CD4-positive, alpha-beta T cell (primary cell): ENCODE data around the gene GNRH2. TPM values are rescaled to one million over a fixed set of nuclear protein-coding genes. Genes with fewer than 3 reads are reported as not detected.

Source experiments
- ATAC-seq: fragments of 200-7000 bp; cut with Tn5 transposase; one replicate; pipeline ENCODE4 v1.10.0; 2022; ENCODE audit warnings: mild to moderate bottlenecking; ENCODE audit not compliant: poor library complexity
- CTCF ChIA-PET: fragments of 350-600 bp; sonication (Branson Sonifier 250); formaldehyde crosslinking; loops from one replicate; lab custom pipeline; 2021; ENCODE audit warnings: antibody characterized with exemption, inconsistent platforms; lab: Charles Lee
- POLR2A ChIA-PET: fragments of 350-600 bp; sonication (Branson Sonifier 250); formaldehyde crosslinking; loops from one replicate; lab custom pipeline; 2021; ENCODE audit warnings: antibody characterized with exemption, inconsistent platforms; lab: Charles Lee
- DNase-seq, 14 experiments: peaks; one replicate each; pipeline ENCODE4 v3.0.0-alpha.2; 2013 to 2020; ENCODE audit warnings: mixed read lengths in 2 of 14
- H3K27ac ChIP-seq, 2 donors: one replicate each; pipeline versions ENCODE4 v1.5.1 to v1.7.0; 2013; ENCODE audit warnings: low read length in 2 of 2, low read depth in 1 of 2, mild to moderate bottlenecking in 1 of 2
- H3K27me3 ChIP-seq, 2 experiments: 1 replicate in 1 of 2; 2 replicates in 1 of 2; pipeline versions ENCODE4 v1.6.1 to v1.7.0; 2013; ENCODE audit warnings: low read length in 2 of 2, control low read depth in 1 of 2, mild to moderate bottlenecking in 1 of 2, moderate library complexity in 1 of 2; ENCODE audit not compliant: insufficient read depth in 2 of 2, control insufficient read depth in 1 of 2
- H3K36me3 ChIP-seq: one replicate; pipeline ENCODE4 v1.6.1; 2013; ENCODE audit warnings: low read length, control low read depth; ENCODE audit not compliant: insufficient read depth
- H3K4me1 ChIP-seq: one replicate; pipeline ENCODE4 v1.6.1; 2013; ENCODE audit warnings: low read length, control low read depth; ENCODE audit not compliant: insufficient read depth
- H3K4me3 ChIP-seq: one replicate; pipeline ENCODE4 v1.5.1; 2013; ENCODE audit warnings: mild to moderate bottlenecking, low read length, moderate library complexity
- H3K9me3 ChIP-seq, 2 experiments: 1 replicate in 1 of 2; 2 replicates in 1 of 2; pipeline versions ENCODE4 v1.6.1 to v1.7.0; 2013; ENCODE audit warnings: low read length in 2 of 2, mild to moderate bottlenecking in 2 of 2, control low read depth in 1 of 2, moderate library complexity in 1 of 2; ENCODE audit not compliant: control insufficient read depth in 1 of 2, insufficient read depth in 1 of 2
- H3K27ac Mint-ChIP-seq: one replicate; pipeline ENCODE4 v1.8.0; 2020; ENCODE audit warnings: mixed read lengths
- H3K27me3 Mint-ChIP-seq: one replicate; pipeline ENCODE4 v1.8.0; 2021; ENCODE audit warnings: mixed read lengths
- H3K36me3 Mint-ChIP-seq: one replicate; pipeline ENCODE4 v1.8.0; 2021; ENCODE audit warnings: low read depth, mixed read lengths
- H3K4me1 Mint-ChIP-seq: one replicate; pipeline ENCODE4 v1.8.0; 2021; ENCODE audit warnings: low read depth, mixed read lengths
- H3K4me3 Mint-ChIP-seq: one replicate; pipeline ENCODE4 v1.8.0; 2020; ENCODE audit warnings: mild to moderate bottlenecking, mixed read lengths
- H3K9me3 Mint-ChIP-seq: one replicate; pipeline ENCODE4 v1.8.0; 2020; ENCODE audit warnings: mixed read lengths
- intact Hi-C, 2 experiments: fragments of 100-400 bp; cut with DNase I in 1 of 2; cut with micrococcal nuclease in 1 of 2; formaldehyde crosslinking; loops; one replicate each; pipeline versions ENCODE4 v1.15.1 to v1.9.0; 2023 to 2025; cut with DNase I, micrococcal nuclease
- total RNA-seq, 174 experiments: library from RNA in 2 of 174; stranded (reverse) in 2 of 174; gene quantifications; one replicate each; pipeline ENCODE4 v1.2.3 and lab custom pipeline; 2021 to 2026
- TF ChIP-seq, protein P1 (sequence below): fragments of 200-600 bp; IDR thresholded peaks from one replicate; pipeline ENCODE4 v1.8.0; 2022; ENCODE audit warnings: antibody characterized with exemption, mild to moderate bottlenecking

GNRH2 gene
- total RNA-seq, 2 experiments from 2014 or later = not detected

DNA sequence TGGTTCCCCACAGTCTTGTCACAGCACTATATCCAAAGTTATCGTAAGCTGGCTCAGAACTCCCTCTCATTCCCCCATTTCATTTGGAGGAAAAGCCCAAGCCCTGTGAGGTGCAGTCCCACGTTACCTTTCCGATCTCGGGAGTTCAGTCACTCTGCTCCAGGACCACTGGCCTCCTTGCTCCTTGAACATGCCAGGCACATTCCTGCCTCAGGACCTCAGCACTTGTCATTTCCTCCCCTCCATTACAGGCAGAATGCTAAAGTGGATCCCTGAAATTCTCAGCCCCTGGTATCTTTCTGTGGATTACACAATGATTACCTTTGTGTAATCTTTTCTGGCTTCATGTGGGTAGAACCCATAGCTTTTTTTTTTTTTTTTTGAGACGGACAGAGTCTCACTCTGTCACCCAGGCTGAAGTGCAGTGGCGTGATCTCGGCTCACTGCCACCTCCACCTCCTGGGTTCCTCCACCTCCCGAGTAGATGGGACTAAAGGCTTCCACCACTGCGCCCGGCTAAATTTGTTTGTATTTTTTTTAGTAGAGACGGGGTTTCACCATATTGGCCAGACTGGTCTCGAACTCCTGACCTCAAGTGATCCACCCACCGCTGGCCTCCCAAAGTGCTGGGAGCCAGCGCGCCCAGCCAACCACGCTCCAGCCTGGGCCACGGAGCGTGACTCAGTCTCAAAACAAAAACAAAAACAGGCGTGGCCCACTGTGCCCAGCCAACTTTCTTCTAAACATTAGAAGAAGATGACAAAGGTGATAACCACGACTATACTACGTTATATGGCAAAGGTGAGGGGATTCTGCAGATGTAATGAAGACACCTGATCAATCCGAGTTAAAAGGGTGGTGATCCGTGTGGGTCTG, 24.0 kb downstream of the GNRH2 start:
- no peak for DNase-seq
- H3K4me1 ChIP-seq = peaks cover 18% of the 10 kb centered on the region
- H3K4me3 ChIP-seq = no peak overlapping the region
- H3K27ac ChIP-seq = no peak overlapping the region
- no peaks in the 10 kb centered on the region for H3K27me3 ChIP-seq
- intact Hi-C loops = loop anchor here in 1 of 2 experiments (2.0 to 5.0 kb wide), 2 partner anchors 25 to 250 kb away; no protein-coding TSS in a partner anchor
- Mint-ChIP-seq H3K4me1 (peaks cover 30% of the 10 kb centered on the region), H3K4me3 (no peak overlapping the region), H3K36me3 (peaks cover 6% of the 10 kb centered on the region), H3K27me3 (no peaks in the 10 kb centered on the region), H3K27ac (no peak overlapping the region), H3K9me3 (no peaks in the 10 kb centered on the region)
- TF ChIP-seq, protein P1, sequence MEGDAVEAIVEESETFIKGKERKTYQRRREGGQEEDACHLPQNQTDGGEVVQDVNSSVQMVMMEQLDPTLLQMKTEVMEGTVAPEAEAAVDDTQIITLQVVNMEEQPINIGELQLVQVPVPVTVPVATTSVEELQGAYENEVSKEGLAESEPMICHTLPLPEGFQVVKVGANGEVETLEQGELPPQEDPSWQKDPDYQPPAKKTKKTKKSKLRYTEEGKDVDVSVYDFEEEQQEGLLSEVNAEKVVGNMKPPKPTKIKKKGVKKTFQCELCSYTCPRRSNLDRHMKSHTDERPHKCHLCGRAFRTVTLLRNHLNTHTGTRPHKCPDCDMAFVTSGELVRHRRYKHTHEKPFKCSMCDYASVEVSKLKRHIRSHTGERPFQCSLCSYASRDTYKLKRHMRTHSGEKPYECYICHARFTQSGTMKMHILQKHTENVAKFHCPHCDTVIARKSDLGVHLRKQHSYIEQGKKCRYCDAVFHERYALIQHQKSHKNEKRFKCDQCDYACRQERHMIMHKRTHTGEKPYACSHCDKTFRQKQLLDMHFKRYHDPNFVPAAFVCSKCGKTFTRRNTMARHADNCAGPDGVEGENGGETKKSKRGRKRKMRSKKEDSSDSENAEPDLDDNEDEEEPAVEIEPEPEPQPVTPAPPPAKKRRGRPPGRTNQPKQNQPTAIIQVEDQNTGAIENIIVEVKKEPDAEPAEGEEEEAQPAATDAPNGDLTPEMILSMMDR = no peak
- ChIA-PET POLR2A (no interaction called here), CTCF (interaction anchor here (2.9 kb wide), 1 partner anchor 14 kb away, joined by 9 read pairs; no protein-coding TSS in a partner anchor)
- no peak for ATAC-seq
- H3K36me3 ChIP-seq = no peaks in the 10 kb centered on the region
- H3K9me3 ChIP-seq = peaks cover 0 to 2% of the 10 kb centered on the region in 2 experiments

DNA sequence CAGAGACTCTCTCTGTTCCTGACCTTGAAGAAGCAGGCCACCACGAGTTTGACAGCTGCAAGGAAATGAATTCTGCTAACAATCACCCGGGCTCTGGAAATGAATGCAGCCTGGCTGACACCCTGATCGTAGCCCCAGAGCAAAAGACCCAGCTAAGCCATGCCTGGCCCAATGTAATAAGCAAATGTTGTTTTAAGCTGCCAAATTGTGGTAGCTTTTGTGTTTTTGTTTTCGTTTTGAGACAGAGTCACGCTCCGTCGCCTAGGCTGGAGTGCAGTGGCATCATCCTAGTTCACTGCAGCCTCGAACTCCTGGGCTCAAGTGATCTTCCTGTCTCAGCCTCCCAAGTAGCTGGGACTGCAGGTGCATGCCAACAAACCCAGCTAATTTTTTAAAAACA, 24.7 kb downstream of the GNRH2 start:
- Mint-ChIP-seq H3K4me3 (no peak overlapping the region), H3K4me1 (peaks cover 34% of the 10 kb centered on the region), H3K9me3 (no peaks in the 10 kb centered on the region), H3K27me3 (no peaks in the 10 kb centered on the region), H3K27ac (no peak overlapping the region), H3K36me3 (peaks cover 6% of the 10 kb centered on the region)
- CTCF ChIA-PET = interaction anchor here (1.6 to 2.9 kb wide), 2 partner anchors 9 to 14 kb away, joined by 6 to 9 read pairs; no protein-coding TSS in a partner anchor
- DNase-seq = no peak
- H3K4me3 ChIP-seq = no peak overlapping the region
- peaks cover 0 to 7% of the 10 kb centered on the region in 2 experiments for H3K9me3 ChIP-seq
- H3K4me1 ChIP-seq = peaks cover 24% of the 10 kb centered on the region
- TF ChIP-seq, protein P1 = no peak
- H3K27ac ChIP-seq = no peak overlapping the region
- no peaks in the 10 kb centered on the region for H3K36me3 ChIP-seq
- intact Hi-C loops = loop anchor here in 1 of 2 experiments (2.0 to 5.0 kb wide), 2 partner anchors 25 to 249 kb away; no protein-coding TSS in a partner anchor
- POLR2A ChIA-PET = no interaction called here
- no peak for ATAC-seq
- no peaks in the 10 kb centered on the region for H3K27me3 ChIP-seq

DNA sequence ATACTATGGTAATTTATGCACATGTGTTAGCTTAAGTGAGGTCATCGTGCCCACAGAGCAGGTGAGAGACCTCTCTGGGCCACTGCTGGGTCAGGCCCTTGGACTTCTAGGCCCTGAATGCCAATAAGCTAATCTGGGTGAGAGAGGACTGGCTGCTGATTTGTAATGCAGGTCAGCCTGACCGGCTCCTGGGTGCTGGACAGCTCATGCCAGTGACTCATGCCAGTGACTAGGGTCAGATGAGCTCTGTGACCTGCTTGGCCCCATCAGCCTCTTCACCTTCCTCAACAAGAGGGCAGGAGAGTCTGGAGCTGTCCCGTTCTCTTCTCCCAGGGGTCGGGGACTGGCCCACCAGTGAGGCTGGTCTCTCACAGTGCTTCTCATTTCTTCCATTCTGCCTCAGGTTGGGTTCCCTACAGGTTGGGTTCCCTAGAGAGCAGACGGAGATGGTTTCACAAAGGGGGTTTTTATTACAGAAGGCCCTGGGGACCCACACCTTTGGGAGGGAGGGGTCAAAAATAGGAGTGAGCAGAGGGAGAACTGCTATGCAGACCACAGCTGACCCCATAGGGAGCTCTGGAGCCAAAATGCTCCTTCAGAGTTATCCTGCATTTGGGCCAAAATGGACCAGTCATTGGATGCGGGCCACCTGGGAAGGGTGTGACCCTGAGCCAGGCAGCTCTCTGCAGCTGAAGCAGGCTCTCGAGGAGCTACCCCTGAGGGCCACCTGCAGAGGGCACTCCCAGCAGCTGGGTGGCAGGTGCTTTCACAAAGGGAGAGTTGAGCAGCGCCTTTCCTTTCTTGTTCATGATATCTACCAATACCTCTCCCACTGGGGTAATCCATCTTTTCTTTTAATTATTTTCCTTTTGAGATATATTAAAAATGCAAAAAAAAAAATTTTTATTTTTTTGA, 25.8 kb downstream of the GNRH2 start:
- peaks cover 36% of the 10 kb centered on the region for H3K4me1 Mint-ChIP-seq
- peak overlapping the region; percentile 45 for H3K4me3 Mint-ChIP-seq
- Histone ChIP-seq H3K9me3 (peaks cover 0 to 7% of the 10 kb centered on the region in 2 experiments), H3K27me3 (no peaks in the 10 kb centered on the region), H3K4me3 (no peak overlapping the region), H3K27ac (no peak overlapping the region), H3K4me1 (peaks cover 24% of the 10 kb centered on the region), H3K36me3 (no peaks in the 10 kb centered on the region)
- TF ChIP-seq, protein P1 = peak; percentile 28
- H3K27me3 Mint-ChIP-seq = no peaks in the 10 kb centered on the region
- H3K36me3 Mint-ChIP-seq = peaks cover 6% of the 10 kb centered on the region
- intact Hi-C loops = loop anchor here in 1 of 2 experiments (1.0 to 5.0 kb wide), 3 partner anchors 24 to 248 kb away; no protein-coding TSS in a partner anchor
- no peak overlapping the region for H3K27ac Mint-ChIP-seq
- ATAC-seq = peak; percentile 59
- POLR2A ChIA-PET = interaction anchor here (0.6 to 1.2 kb wide), 5 partner anchors 23 to 107 kb away, joined by 3 to 4 read pairs (median 3); no protein-coding TSS in a partner anchor
- peak in 11 of 14 experiments; percentile 35 to 70 (median 55) for DNase-seq
- H3K9me3 Mint-ChIP-seq = no peaks in the 10 kb centered on the region
- CTCF ChIA-PET = interaction anchor here (0.6 to 2.9 kb wide), 7 partner anchors 8 to 151 kb away, joined by 3 to 9 read pairs (median 4); no protein-coding TSS in a partner anchor
